Left cardiac atrium (tissue), 2 donors: ENCODE measurements around the gene OS9. TPM values are rescaled to one million over a fixed set of nuclear protein-coding genes. Genes with fewer than 3 reads are reported as not detected.

Experiments used
- microRNA-seq, 2 donors: library from miRNA; unstranded; fragments of <30 nt; microRNA quantifications; one replicate each; pipeline ENCODE4 v1.2.0, GENCODE V29; 2020
- total RNA-seq, 2 donors: library from RNA; stranded (reverse); fragmentation: NEBNext Ultra II Directional; extraction: Animal tissue kit (Norgen Biotek cat#: 25700); gene quantifications; one replicate each; pipeline ENCODE4 v1.2.1, GENCODE V29; 2021
- donor health status: DM: no; HTN: yes; CAD: no; lungs with severe emphysema.
- donor health status: DM: yes; HTN: yes; CAD: no.

The OS9 gene
- total RNA-seq, 2 donors from 2014 or later, result 160 to 163 TPM

Small RNA genes within 50 kb of the gene (microRNA-seq; reads per million reads assigned to microRNA genes)
- gene MIR6759, result 0 reads per million in 2 donors

Other genes starting within 250 kb of the OS9 start
- gene INHBE, start 238.8 kb upstream of the OS9 start, total RNA-seq, result not detected
- gene GLI1, start 234.3 kb upstream of the OS9 start, total RNA-seq, result 1 to 10 TPM in 1 of 2 donors, under 1 TPM in 1; 0.97 to 1.2 TPM
- gene ARHGAP9, start 214.3 kb upstream of the OS9 start, total RNA-seq, result 10 to 100 TPM in 1 of 2 donors, 1 to 10 TPM in 1; 8.0 to 15.2 TPM
- 100 to 1,000 TPM in 1 of 2 donors, 10 to 100 TPM in 1; 74.6 to 115 TPM for gene MARS1, start 206.1 kb upstream of the OS9 start, total RNA-seq
- 10 to 100 TPM; 20.0 to 31.7 TPM for gene DDIT3, start 173.6 kb upstream of the OS9 start, total RNA-seq
- 10 to 100 TPM; 35.7 to 41.5 TPM for gene MBD6, start 171.3 kb upstream of the OS9 start, total RNA-seq
- 10 to 100 TPM; 80.5 to 96.7 TPM for gene DCTN2, start 146.9 kb upstream of the OS9 start, total RNA-seq
- under 1 TPM; 0.10 to 0.18 TPM for gene KIF5A, start 144.1 kb upstream of the OS9 start, total RNA-seq
- gene PIP4K2C, start 102.9 kb upstream of the OS9 start, total RNA-seq, result 10 to 100 TPM; 15.3 to 16.1 TPM
- gene DTX3, start 89.3 kb upstream of the OS9 start, total RNA-seq, result 10 to 100 TPM; 24.5 to 25.3 TPM
- gene ARHGEF25, start 82.7 kb upstream of the OS9 start, total RNA-seq, result 10 to 100 TPM; 13.7 to 17.3 TPM
- 1 to 10 TPM; 2.4 to 3.3 TPM for gene B4GALNT1, start 60.9 kb upstream of the OS9 start, total RNA-seq
- gene AGAP2, start 44.6 kb downstream of the OS9 start, total RNA-seq, result 1 to 10 TPM; 3.2 to 5.0 TPM
- gene TSPAN31, start 50.9 kb downstream of the OS9 start, total RNA-seq, result 10 to 100 TPM; 34.9 to 37.1 TPM
- 10 to 100 TPM; 45.2 to 62.0 TPM for gene CDK4, start 58.2 kb downstream of the OS9 start, total RNA-seq
- 10 to 100 TPM; 11.7 to 15.0 TPM for gene MARCHF9, start 61.0 kb downstream of the OS9 start, total RNA-seq
- 1 to 10 TPM in 1 of 2 donors, under 1 TPM in 1; 0.44 to 1.5 TPM for gene CYP27B1, start 72.9 kb downstream of the OS9 start, total RNA-seq
- 10 to 100 TPM in 1 of 2 donors, 1 to 10 TPM in 1; 7.2 to 16.0 TPM for gene METTL1, start 78.0 kb downstream of the OS9 start, total RNA-seq
- 1 to 10 TPM; 2.9 to 3.3 TPM for gene EEF1AKMT3, start 78.5 kb downstream of the OS9 start, total RNA-seq
- 10 to 100 TPM; 29.2 to 38.1 TPM for gene TSFM, start 88.7 kb downstream of the OS9 start, total RNA-seq
- gene AVIL, start 124.6 kb downstream of the OS9 start, total RNA-seq, result 1 to 10 TPM; 2.7 to 2.8 TPM
- 10 to 100 TPM; 90.6 to 97.1 TPM for gene CTDSP2, start 152.6 kb downstream of the OS9 start, total RNA-seq
- 1 to 10 TPM; 7.6 to 9.4 TPM for gene ATP23, start 247.4 kb downstream of the OS9 start, total RNA-seq